OCI-LY7 (cell line): ENCODE measurements around the gene LCAT. TPM values are rescaled to one million over a fixed set of nuclear protein-coding genes. Genes with fewer than 3 reads are reported as not detected.

Experiments
- BruUV-seq: library from RNA; stranded (reverse); fragments of 400-500 nt; replicated peaks from 2 replicates; lab custom pipeline; 2021; lab: Mats Ljungman, UMichigan
- CTCF ChIA-PET: fragments of 300-600 bp; sonication (Branson Sonifier 250); formaldehyde crosslinking; loops from one replicate; lab custom pipeline; 2022; ENCODE audit warnings: antibody characterized with exemption; ENCODE audit not compliant: unreplicated experiment; lab: Charles Lee
- POLR2A ChIA-PET: fragments of 300-600 bp; sonication (Branson Sonifier 250); formaldehyde crosslinking; loops from one replicate; lab custom pipeline; 2022; ENCODE audit warnings: antibody characterized with exemption; lab: Charles Lee
- DNase-seq: peaks from one replicate; pipeline ENCODE4 v3.0.0-alpha.2; 2015; ENCODE audit warnings: low spot score
- H2AFZ ChIP-seq: fragments of 200-600 bp; sonication (generic), shearing (Covaris generic); 2 replicates; pipeline ENCODE4 v1.6.1; 2014; ENCODE audit warnings: mild to moderate bottlenecking, antibody characterized with exemption, low read length, moderate library complexity
- H3K27ac ChIP-seq: fragments of 200-600 bp; sonication (generic); 2 replicates; pipeline ENCODE4 v1.5.1; 2014; ENCODE audit warnings: mixed run types, low read depth, mild to moderate bottlenecking, moderate library complexity, low read length, inconsistent platforms; ENCODE audit not compliant: poor library complexity, severe bottlenecking
- H3K36me3 ChIP-seq: fragments of 200-600 bp; sonication (generic); 2 replicates; pipeline ENCODE4 v1.6.1; 2014; ENCODE audit warnings: mild to moderate bottlenecking, antibody characterized with exemption, low read length, moderate library complexity, mixed read lengths; ENCODE audit not compliant: insufficient read depth
- H3K4me1 ChIP-seq: fragments of 200-600 bp; sonication (generic); 2 replicates; pipeline ENCODE4 v1.5.1; 2014; ENCODE audit warnings: mild to moderate bottlenecking, low read length; ENCODE audit not compliant: insufficient read depth, poor library complexity, severe bottlenecking
- H3K4me2 ChIP-seq: fragments of 200-600 bp; sonication (generic); 2 replicates; pipeline ENCODE4 v1.6.1; 2014; ENCODE audit warnings: mild to moderate bottlenecking, low read length
- H3K4me3 ChIP-seq: fragments of 200-600 bp; sonication (generic); 2 replicates; pipeline ENCODE4 v1.5.1; 2014; ENCODE audit warnings: mild to moderate bottlenecking, low read depth, low read length; ENCODE audit not compliant: poor library complexity, severe bottlenecking
- H3K79me2 ChIP-seq: fragments of 200-600 bp; sonication (generic); 2 replicates; pipeline ENCODE4 v1.6.1; 2016; ENCODE audit warnings: low read depth, mild to moderate bottlenecking, low read length, moderate library complexity, mixed read lengths; ENCODE audit not compliant: insufficient read depth
- H3K9me2 ChIP-seq: fragments of 200-600 bp; sonication (generic); 2 replicates; pipeline ENCODE4 v1.6.1; 2016; ENCODE audit warnings: mild to moderate bottlenecking, low read length, mixed read lengths; ENCODE audit not compliant: insufficient read depth
- H3K9me3 ChIP-seq: fragments of 200-600 bp; sonication (generic); 2 replicates; pipeline ENCODE4 v1.6.1; 2014; ENCODE audit warnings: mild to moderate bottlenecking, mixed run types, low read length, mixed read lengths
- H4K20me1 ChIP-seq: fragments of 200-600 bp; sonication (generic); 2 replicates; pipeline ENCODE4 v1.6.1; 2014; ENCODE audit warnings: mild to moderate bottlenecking, antibody characterized with exemption, low read length, moderate library complexity, mixed read lengths; ENCODE audit not compliant: insufficient read depth
- EZH2phosphoT487 ChIP-seq: fragments of 200-600 bp; sonication (generic); IDR thresholded peaks from 2 replicates; pipeline ENCODE4 v1.6.1; 2018; ENCODE audit warnings: low read depth, borderline replicate concordance, mild to moderate bottlenecking, mixed run types, antibody characterized with exemption, low read length, moderate library complexity, mixed read lengths
- intact Hi-C: fragments of 100-400 bp; cut with micrococcal nuclease; formaldehyde crosslinking; loops from one replicate; pipeline ENCODE4 v1.10.0; 2022; ENCODE audit not compliant: unreplicated experiment
- total RNA-seq, 2 experiments: library from RNA; depleted of rRNA in 1 of 2; stranded (reverse); fragments of >200 nt in 1 of 2; shearing (Covaris generic) in 1 of 2; gene quantifications; 2 replicates each; pipeline ENCODE4 v1.2.3, GENCODE V29; 2014 to 2022
- TF ChIP-seq, protein P1 (sequence below): fragments of 200-600 bp; sonication (generic); conservative IDR thresholded peaks from 2 replicates; pipeline ENCODE4 v1.5.1; 2014; ENCODE audit warnings: mild to moderate bottlenecking, antibody characterized with exemption, low read length, moderate library complexity, mixed read lengths

The LCAT gene
- total RNA-seq, 2 experiments from 2014 or later, result 4.4 to 9.8 TPM

DNA sequence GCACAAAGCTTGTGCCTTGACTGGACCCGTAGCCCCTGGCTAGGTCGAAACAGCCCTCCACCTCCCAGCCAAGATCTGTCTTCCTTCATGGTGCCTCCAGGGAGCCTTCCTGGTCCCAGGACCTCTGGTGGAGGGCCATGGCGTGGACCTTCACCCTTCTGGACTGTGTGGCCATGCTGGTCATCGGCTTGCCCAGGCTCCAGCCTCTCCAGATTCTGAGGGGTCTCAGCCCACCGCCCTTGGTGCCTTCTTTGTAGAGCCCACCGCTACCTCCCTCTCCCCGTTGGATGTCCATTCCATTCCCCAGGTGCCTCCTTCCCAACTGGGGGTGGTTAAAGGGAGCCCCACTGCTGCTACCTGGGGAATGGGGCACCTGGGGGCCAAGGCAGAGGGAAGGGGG is 15.8 kb downstream of the LCAT start:
- CTCF ChIA-PET, result interaction anchor here (0.5 kb wide), 1 partner anchor 45 kb away, joined by 3 read pairs; no protein-coding TSS in a partner anchor
- Histone ChIP-seq H3K4me1 (peaks cover 10% of the 10 kb centered on the region), H4K20me1 (peaks cover 4% of the 10 kb centered on the region; the same call in 1 of the 2 replicates), H3K9me3 (no peaks in the 10 kb centered on the region), H3K9me2 (no peaks in the 10 kb centered on the region), H3K4me2 (no peak overlapping the region), H3K79me2 (no peaks in the 10 kb centered on the region), H3K27ac (no peak overlapping the region), H3K36me3 (peaks cover 38% of the 10 kb centered on the region), H2AFZ (no peak overlapping the region), H3K4me3 (no peak overlapping the region)
- no peak for DNase-seq
- no TSS peak for BruUV-seq
- intact Hi-C loops, result loop anchor here (1.0 to 2.0 kb wide), 5 partner anchors 45 to 407 kb away; partner anchors contain the start of gene THAP11
- POLR2A ChIA-PET, result no interaction called here
- no peak for TF ChIP-seq EZH2phosphoT487
- TF ChIP-seq, protein P1, sequence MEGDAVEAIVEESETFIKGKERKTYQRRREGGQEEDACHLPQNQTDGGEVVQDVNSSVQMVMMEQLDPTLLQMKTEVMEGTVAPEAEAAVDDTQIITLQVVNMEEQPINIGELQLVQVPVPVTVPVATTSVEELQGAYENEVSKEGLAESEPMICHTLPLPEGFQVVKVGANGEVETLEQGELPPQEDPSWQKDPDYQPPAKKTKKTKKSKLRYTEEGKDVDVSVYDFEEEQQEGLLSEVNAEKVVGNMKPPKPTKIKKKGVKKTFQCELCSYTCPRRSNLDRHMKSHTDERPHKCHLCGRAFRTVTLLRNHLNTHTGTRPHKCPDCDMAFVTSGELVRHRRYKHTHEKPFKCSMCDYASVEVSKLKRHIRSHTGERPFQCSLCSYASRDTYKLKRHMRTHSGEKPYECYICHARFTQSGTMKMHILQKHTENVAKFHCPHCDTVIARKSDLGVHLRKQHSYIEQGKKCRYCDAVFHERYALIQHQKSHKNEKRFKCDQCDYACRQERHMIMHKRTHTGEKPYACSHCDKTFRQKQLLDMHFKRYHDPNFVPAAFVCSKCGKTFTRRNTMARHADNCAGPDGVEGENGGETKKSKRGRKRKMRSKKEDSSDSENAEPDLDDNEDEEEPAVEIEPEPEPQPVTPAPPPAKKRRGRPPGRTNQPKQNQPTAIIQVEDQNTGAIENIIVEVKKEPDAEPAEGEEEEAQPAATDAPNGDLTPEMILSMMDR, result no peak

DNA sequence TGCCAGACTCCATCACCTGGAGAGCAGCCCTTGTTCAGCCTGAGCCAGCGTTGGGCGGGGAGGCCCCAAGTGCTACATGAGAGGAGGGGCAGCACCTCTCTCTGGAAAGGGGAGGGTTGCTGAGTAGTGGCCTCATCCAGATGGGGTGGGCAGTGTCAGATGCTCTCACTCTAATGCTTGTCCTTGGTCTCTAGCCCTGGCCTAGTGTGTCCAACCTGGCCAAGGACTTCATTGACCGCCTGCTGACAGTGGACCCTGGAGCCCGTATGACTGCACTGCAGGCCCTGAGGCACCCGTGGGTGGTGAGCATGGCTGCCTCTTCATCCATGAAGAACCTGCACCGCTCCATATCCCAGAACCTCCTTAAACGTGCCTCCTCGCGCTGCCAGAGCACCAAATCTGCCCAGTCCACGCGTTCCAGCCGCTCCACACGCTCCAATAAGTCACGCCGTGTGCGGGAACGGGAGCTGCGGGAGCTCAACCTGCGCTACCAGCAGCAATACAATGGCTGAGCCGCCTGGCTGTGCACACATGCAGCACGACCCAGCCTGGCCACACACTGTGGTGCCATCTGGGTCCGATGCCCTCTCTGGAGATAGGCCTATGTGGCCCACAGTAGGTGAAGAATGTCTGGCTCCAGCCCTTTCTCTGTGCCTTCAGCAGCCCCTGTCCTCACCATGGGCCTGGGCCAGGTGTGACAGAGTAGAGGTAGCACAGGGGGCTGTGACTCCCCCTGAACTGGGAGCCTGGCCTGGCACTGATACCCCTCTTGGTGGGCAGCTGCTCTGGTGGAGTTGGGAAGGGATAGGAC is 16.6 kb downstream of the LCAT start:
- no peaks in the 10 kb centered on the region for H3K9me3 ChIP-seq
- H3K4me1 ChIP-seq, result peaks cover 10% of the 10 kb centered on the region
- CTCF ChIA-PET, result interaction anchor here (1.2 kb wide), 1 partner anchor 12 kb away, joined by 3 read pairs; no protein-coding TSS in a partner anchor
- no peak overlapping the region for H3K27ac ChIP-seq
- no peak for TF ChIP-seq EZH2phosphoT487
- TF ChIP-seq, protein P1, result no peak
- H3K9me2 ChIP-seq, result no peaks in the 10 kb centered on the region
- BruUV-seq, result no TSS peak
- H3K4me2 ChIP-seq, result no peak overlapping the region
- H3K36me3 ChIP-seq, result peaks cover 31% of the 10 kb centered on the region; the same call in 1 of the 2 replicates
- H3K4me3 ChIP-seq, result no peak overlapping the region
- DNase-seq, result no peak
- H2AFZ ChIP-seq, result no peak overlapping the region
- POLR2A ChIA-PET, result no interaction called here
- peaks cover 4% of the 10 kb centered on the region; the same call in 1 of the 2 replicates for H4K20me1 ChIP-seq
- H3K79me2 ChIP-seq, result no peaks in the 10 kb centered on the region
- intact Hi-C loops, result no loop called here
